ENCODE measurements around the gene PHACTR1. TPM values are rescaled to one million over a fixed set of nuclear protein-coding genes. Genes with fewer than 3 reads are reported as not detected.

The PHACTR1 gene
- total and polyA plus RNA-seq, 4 experiments from 2014 or later, result 0.03 to 0.44 (median 0.42) TPM

GRCh38 chr6:13068586-13069210, 352.1 kb downstream of the PHACTR1 start:
- Mint-ChIP-seq H3K4me1 (peaks cover 0 to 4% (median 2%) of the 10 kb centered on the region in 4 donors), H3K9me3 (peaks cover 0 to 2% (median 0%) of the 10 kb centered on the region in 8 donors), H3K4me3 (no peak overlapping the region), H3K27ac (no peak overlapping the region), H3K27me3 (peaks cover 7 to 8% of the 10 kb centered on the region in 2 donors), H3K36me3 (no peaks in the 10 kb centered on the region)
- no peak for DNase-seq
- POLR2A ChIA-PET (ENCODE audit: partially characterized antibody), result no interaction called here
- Histone ChIP-seq H3K4me3 (ENCODE audit: low read length in 2 of 2) (no peak overlapping the region), H3K27ac (ENCODE audit: low read depth, low read length) (no peak overlapping the region), H3K4me1 (ENCODE audit: insufficient read depth, low read length) (no peaks in the 10 kb centered on the region), H3K9me3 (ENCODE audit: control insufficient read depth in 1 of 2, low read length in 2 of 2) (no peaks in the 10 kb centered on the region), H3K36me3 (ENCODE audit: insufficient read depth, low read length) (no peaks in the 10 kb centered on the region), H3K27me3 (ENCODE audit: insufficient read depth, low read length) (no peaks in the 10 kb centered on the region)
- intact Hi-C loops (cut with micrococcal nuclease), result no loop called here
- CTCF ChIA-PET (ENCODE audit: partially characterized antibody), result no interaction called here

- Histone ChIP-seq H3K4me1 (ENCODE audit: insufficient read depth, low read length) (no peaks in the 10 kb centered on the region), H3K27me3 (ENCODE audit: insufficient read depth, low read length) (no peaks in the 10 kb centered on the region), H3K9me3 (ENCODE audit: control insufficient read depth in 1 of 2, low read length in 2 of 2) (no peaks in the 10 kb centered on the region), H3K36me3 (ENCODE audit: insufficient read depth, low read length) (no peaks in the 10 kb centered on the region), H3K4me3 (ENCODE audit: low read length in 2 of 2) (no peak overlapping the region), H3K27ac (ENCODE audit: low read depth, low read length) (no peak overlapping the region)
- Mint-ChIP-seq H3K36me3 (no peaks in the 10 kb centered on the region), H3K4me1 (peaks cover 0 to 4% (median 2%) of the 10 kb centered on the region in 4 donors), H3K27me3 (peaks cover 13 to 18% of the 10 kb centered on the region in 2 donors), H3K9me3 (peaks cover 0 to 2% (median 0%) of the 10 kb centered on the region in 8 donors), H3K4me3 (no peak overlapping the region), H3K27ac (no peak overlapping the region)
- intact Hi-C loops (cut with micrococcal nuclease), result no loop called here
- CTCF ChIA-PET (ENCODE audit: partially characterized antibody), result no interaction called here
- no peak for DNase-seq
- POLR2A ChIA-PET (ENCODE audit: partially characterized antibody), result no interaction called here
Measured at GRCh38 chr6:13071550-13072345, 355.2 kb downstream of the PHACTR1 start.

- H3K36me3 ChIP-seq (ENCODE audit: insufficient read depth, low read length), result no peaks in the 10 kb centered on the region
- peaks cover 16 to 24% of the 10 kb centered on the region in 2 donors for H3K27me3 Mint-ChIP-seq
- POLR2A ChIA-PET (ENCODE audit: partially characterized antibody), result no interaction called here
- H3K27me3 ChIP-seq (ENCODE audit: insufficient read depth, low read length), result no peaks in the 10 kb centered on the region
- H3K9me3 Mint-ChIP-seq, result peaks cover 0 to 2% (median 0%) of the 10 kb centered on the region in 8 donors
- no peak overlapping the region for H3K27ac ChIP-seq (ENCODE audit: low read depth, low read length)
- CTCF ChIA-PET (ENCODE audit: partially characterized antibody), result no interaction called here
- no peaks in the 10 kb centered on the region for H3K9me3 ChIP-seq (ENCODE audit: control insufficient read depth in 1 of 2, low read length in 2 of 2)
- no peaks in the 10 kb centered on the region for H3K36me3 Mint-ChIP-seq
- intact Hi-C loops (cut with micrococcal nuclease), result no loop called here
- peaks cover 0 to 4% (median 2%) of the 10 kb centered on the region in 4 donors for H3K4me1 Mint-ChIP-seq
- no peak overlapping the region for H3K4me3 ChIP-seq (ENCODE audit: low read length in 2 of 2)
- no peak overlapping the region for H3K27ac Mint-ChIP-seq
- H3K4me1 ChIP-seq (ENCODE audit: insufficient read depth, low read length), result no peaks in the 10 kb centered on the region
- H3K4me3 Mint-ChIP-seq, result no peak overlapping the region
- no peak for DNase-seq
Measured at GRCh38 chr6:13072686-13073347, 356.2 kb downstream of the PHACTR1 start.

- H3K36me3 Mint-ChIP-seq, result no peaks in the 10 kb centered on the region
Measured at GRCh38 chr6:13074415-13075140, 358.0 kb downstream of the PHACTR1 start.

GRCh38 chr6:13075141-13075845, 358.7 kb downstream of the PHACTR1 start:
- Histone ChIP-seq H3K4me1 (ENCODE audit: insufficient read depth, low read length) (no peaks in the 10 kb centered on the region), H3K9me3 (ENCODE audit: control insufficient read depth in 1 of 2, low read length in 2 of 2) (no peaks in the 10 kb centered on the region), H3K27ac (ENCODE audit: low read depth, low read length) (no peak overlapping the region), H3K4me3 (ENCODE audit: low read length in 2 of 2) (no peak overlapping the region), H3K36me3 (ENCODE audit: insufficient read depth, low read length) (no peaks in the 10 kb centered on the region), H3K27me3 (ENCODE audit: insufficient read depth, low read length) (no peaks in the 10 kb centered on the region)
- intact Hi-C loops (cut with micrococcal nuclease), result no loop called here
- DNase-seq, result no peak
- Mint-ChIP-seq H3K27me3 (peaks cover 22 to 35% of the 10 kb centered on the region in 2 donors), H3K9me3 (peaks cover 0 to 2% (median 0%) of the 10 kb centered on the region in 8 donors), H3K4me1 (no peaks in the 10 kb centered on the region), H3K36me3 (no peaks in the 10 kb centered on the region), H3K27ac (no peak overlapping the region), H3K4me3 (no peak overlapping the region)
- ChIA-PET CTCF (ENCODE audit: partially characterized antibody) (interaction anchor here (0.7 kb wide), 1 partner anchor 26 kb away, joined by 3 read pairs; no protein-coding TSS in a partner anchor), POLR2A (ENCODE audit: partially characterized antibody) (no interaction called here)

More at GRCh38 chr6:13074415-13075140, 358.0 kb downstream of the PHACTR1 start:
- CTCF ChIA-PET (ENCODE audit: partially characterized antibody), result no interaction called here
- H3K27me3 Mint-ChIP-seq, result peaks cover 17 to 29% of the 10 kb centered on the region in 2 donors
- no peaks in the 10 kb centered on the region for H3K4me1 Mint-ChIP-seq
- H3K9me3 ChIP-seq (ENCODE audit: control insufficient read depth in 1 of 2, low read length in 2 of 2), result no peaks in the 10 kb centered on the region
- no peak overlapping the region for H3K27ac ChIP-seq (ENCODE audit: low read depth, low read length)
- H3K36me3 ChIP-seq (ENCODE audit: insufficient read depth, low read length), result no peaks in the 10 kb centered on the region
- POLR2A ChIA-PET (ENCODE audit: partially characterized antibody), result no interaction called here
- no peak overlapping the region for H3K4me3 ChIP-seq (ENCODE audit: low read length in 2 of 2)
- no peaks in the 10 kb centered on the region for H3K4me1 ChIP-seq (ENCODE audit: insufficient read depth, low read length)
- intact Hi-C loops (cut with micrococcal nuclease), result no loop called here
- H3K27ac Mint-ChIP-seq, result no peak overlapping the region
- H3K27me3 ChIP-seq (ENCODE audit: insufficient read depth, low read length), result no peaks in the 10 kb centered on the region
- DNase-seq, result no peak
- H3K9me3 Mint-ChIP-seq, result peaks cover 0 to 2% (median 0%) of the 10 kb centered on the region in 8 donors
- no peak overlapping the region for H3K4me3 Mint-ChIP-seq

- Mint-ChIP-seq H3K27me3 (peaks cover 20 to 34% of the 10 kb centered on the region in 2 donors), H3K4me3 (no peak overlapping the region)
Measured at GRCh38 chr6:13076575-13076974, 360.0 kb downstream of the PHACTR1 start.

More at GRCh38 chr6:13076575-13076974, 360.0 kb downstream of the PHACTR1 start:
- Histone ChIP-seq H3K9me3 (ENCODE audit: control insufficient read depth in 1 of 2, low read length in 2 of 2) (no peaks in the 10 kb centered on the region), H3K4me1 (ENCODE audit: insufficient read depth, low read length) (no peaks in the 10 kb centered on the region), H3K4me3 (ENCODE audit: low read length in 2 of 2) (no peak overlapping the region), H3K27ac (ENCODE audit: low read depth, low read length) (no peak overlapping the region), H3K27me3 (ENCODE audit: insufficient read depth, low read length) (no peaks in the 10 kb centered on the region), H3K36me3 (ENCODE audit: insufficient read depth, low read length) (no peaks in the 10 kb centered on the region)
- DNase-seq, result no peak
- intact Hi-C loops (cut with micrococcal nuclease), result no loop called here
- no peaks in the 10 kb centered on the region for H3K4me1 Mint-ChIP-seq
- H3K9me3 Mint-ChIP-seq, result peaks cover 0 to 2% (median 0%) of the 10 kb centered on the region in 8 donors
- ChIA-PET POLR2A (ENCODE audit: partially characterized antibody) (no interaction called here), CTCF (ENCODE audit: partially characterized antibody) (no interaction called here)
- H3K36me3 Mint-ChIP-seq, result no peaks in the 10 kb centered on the region
- H3K27ac Mint-ChIP-seq, result no peak overlapping the region

Measured in CD4-positive, alpha-beta memory T cell (primary cell).